HepG2 (cell line): ENCODE measurements around the gene EPS8L1. TPM values are rescaled to one million over a fixed set of nuclear protein-coding genes. Genes with fewer than 3 reads are reported as not detected.

ENCODE experiments used
- ATAC-seq: fragments of 200-7000 bp; cut with Tn5 transposase; 3 replicates; pipeline ENCODE4 v1.9.1; 2020; ENCODE audit warnings: mild to moderate bottlenecking, moderate library complexity
- BruUV-seq: library from RNA; stranded (reverse); fragments of 400-500 nt; replicated peaks from 2 replicates; lab custom pipeline; 2021; lab: Mats Ljungman, UMichigan
- CTCF ChIA-PET: fragments of 300-600 bp; formaldehyde crosslinking; extraction: SDS; loops from one replicate; lab custom pipeline; 2021; ENCODE audit warnings: low total read pairs, inconsistent platforms, low intra/inter-chr PET ratio; lab: Yijun Ruan, JAX
- POLR2A ChIA-PET: fragments of 350-600 bp; sonication (Branson Sonifier 250); formaldehyde crosslinking; loops from one replicate; lab custom pipeline; 2020; ENCODE audit warnings: antibody characterized with exemption, inconsistent platforms; lab: Yijun Ruan, JAX
- DNase-seq: peaks from one replicate; pipeline ENCODE4 v3.0.0-alpha.2; 2015; ENCODE audit warnings: low spot score
- FAIRE-seq: peaks from 3 replicates; lab custom pipeline; 2011; peaks lifted over from hg19 to GRCh38; lab: Jason Lieb, UNC
- H2AFZ ChIP-seq: one replicate; pipeline ENCODE4 v1.6.1; 2011; ENCODE audit warnings: low read length, inconsistent platforms
- H3K27ac ChIP-seq: fragments of 300-600 bp; 3 replicates; pipeline ENCODE4 v1.8.0; 2011; ENCODE audit warnings: mixed run types, mild to moderate bottlenecking, mixed read lengths, low read length, inconsistent platforms; ENCODE audit not compliant: insufficient read depth; ENCODE audit errors: extremely low read length
- H3K27me3 ChIP-seq, 2 experiments: fragments of 200-600 bp in 1 of 2; 2 replicates in 1 of 2; 3 replicates in 1 of 2; pipeline versions ENCODE4 v1.6.0 to v1.8.0; 2011; ENCODE audit warnings: low read length in 2 of 2, mild to moderate bottlenecking in 2 of 2, moderate library complexity in 2 of 2, inconsistent platforms in 1 of 2; ENCODE audit not compliant: insufficient read depth in 2 of 2, control insufficient read depth in 1 of 2
- H3K36me3 ChIP-seq, 2 experiments: fragments of 200-600 bp in 1 of 2; replicated peaks in 1 of 2; 2 replicates in 1 of 2; 3 replicates in 1 of 2; pipeline versions ENCODE4 v1.5.1 to v1.8.0; 2011; ENCODE audit warnings: low read length in 2 of 2, inconsistent platforms in 1 of 2; ENCODE audit not compliant: insufficient read depth in 2 of 2, control insufficient read depth in 1 of 2
- H3K4me1 ChIP-seq: 2 replicates; pipeline ENCODE4 v1.5.1; 2012; ENCODE audit warnings: low read length, inconsistent platforms; ENCODE audit not compliant: insufficient read depth
- H3K4me2 ChIP-seq: 2 replicates; pipeline ENCODE4 v1.6.0; 2011; ENCODE audit warnings: low read depth, low read length, inconsistent platforms
- H3K4me3 ChIP-seq, 3 experiments: fragments of 200-600 bp in 1 of 3; sonication (generic), shearing (Covaris generic) in 1 of 3; replicated peaks in 1 of 3; 2 replicates each; pipeline ENCODE4 v1.5.1; 2011 to 2016; ENCODE audit warnings: low read length in 3 of 3, inconsistent platforms in 2 of 3, low read depth in 2 of 3, mild to moderate bottlenecking in 2 of 3, control low read depth in 1 of 3, mixed read lengths in 1 of 3; ENCODE audit not compliant: insufficient read depth in 1 of 3
- H3K79me2 ChIP-seq: one replicate; pipeline ENCODE4 v1.6.1; 2011; ENCODE audit warnings: low read length, inconsistent platforms; ENCODE audit not compliant: insufficient read depth
- H3K9ac ChIP-seq: 2 replicates; pipeline ENCODE4 v1.6.0; 2011; ENCODE audit warnings: mild to moderate bottlenecking, low read depth, low read length, inconsistent platforms; ENCODE audit not compliant: insufficient read depth
- H3K9me3 ChIP-seq: 2 replicates; pipeline ENCODE4 v1.5.1; 2012; ENCODE audit warnings: mild to moderate bottlenecking, low read length
- H4K20me1 ChIP-seq: 2 replicates; pipeline ENCODE4 v1.6.0; 2011; ENCODE audit warnings: inconsistent platforms, mild to moderate bottlenecking, low read length, moderate library complexity; ENCODE audit not compliant: insufficient read depth
- BRCA1 ChIP-seq: sonication (generic); formaldehyde crosslinking; IDR thresholded peaks from 2 replicates; pipeline ENCODE4 v1.4.0; 2020; ENCODE audit warnings: missing genetic modification reagents
- CHD2 ChIP-seq: IDR thresholded peaks from 2 replicates; pipeline ENCODE4 v1.6.1; 2011; ENCODE audit warnings: low read depth, low read length, improper control_type of control experiment
- DNMT3B ChIP-seq: conservative IDR thresholded peaks from 2 replicates; pipeline ENCODE4 v1.6.1; 2016; ENCODE audit warnings: missing biosample characterization, control low read depth
- IKZF1 ChIP-seq: fragments of 450-650 bp; IDR thresholded peaks from 2 replicates; pipeline ENCODE4 v1.7.1; 2016
- KAT7 ChIP-seq: IDR thresholded peaks from 2 replicates; pipeline ENCODE4 v1.6.1; 2018; ENCODE audit warnings: borderline replicate concordance, missing compliant biosample characterization
- KDM2A ChIP-seq: sonication (generic); formaldehyde crosslinking; IDR thresholded peaks from 2 replicates; pipeline ENCODE4 v1.4.0; 2020; ENCODE audit warnings: low read depth, missing genetic modification reagents, borderline replicate concordance
- MLLT10 ChIP-seq: sonication (generic); formaldehyde crosslinking; IDR thresholded peaks from 2 replicates; pipeline ENCODE4 v1.4.0; 2020; ENCODE audit warnings: missing genetic modification reagents
- NR2C2 ChIP-seq: sonication (generic); formaldehyde crosslinking; IDR thresholded peaks from 2 replicates; pipeline ENCODE4 v1.4.0; 2020; ENCODE audit warnings: missing genetic modification reagents, mild to moderate bottlenecking, moderate library complexity, borderline replicate concordance
- POLR2G ChIP-seq: fragments of 200-400 bp; formaldehyde crosslinking; IDR thresholded peaks from 2 replicates; pipeline ENCODE4 v1.6.1; 2018; ENCODE audit warnings: mild to moderate bottlenecking, low read depth, low read length, moderate library complexity
- RARA ChIP-seq: IDR thresholded peaks from 2 replicates; pipeline ENCODE4 v1.6.1; 2016; ENCODE audit warnings: missing genetic modification reagents, missing compliant biosample characterization
- SP1 ChIP-seq, 2 experiments: fragments of 450-650 bp in 1 of 2; sonication (generic) in 1 of 2; formaldehyde crosslinking in 1 of 2; IDR thresholded peaks; 2 replicates each; pipeline versions ENCODE4 v1.4.0 to v1.6.1; 2016 to 2020; ENCODE audit warnings: missing genetic modification reagents in 1 of 2
- ZFP36 ChIP-seq: fragments of 150-350 bp; IDR thresholded peaks from 2 replicates; pipeline ENCODE4 v1.6.1; 2018; ENCODE audit warnings: borderline replicate concordance, low read length, low read depth; ENCODE audit not compliant: partially characterized antibody
- ZMYM3 ChIP-seq: sonication (generic); formaldehyde crosslinking; IDR thresholded peaks from 2 replicates; pipeline ENCODE4 v1.5.1; 2020; ENCODE audit warnings: mild to moderate bottlenecking, missing genetic modification reagents
- ZNF747 ChIP-seq: sonication (generic); formaldehyde crosslinking; IDR thresholded peaks from 2 replicates; pipeline ENCODE4 v1.8.1; 2023; ENCODE audit warnings: missing genetic modification reagents, mild to moderate bottlenecking, borderline replicate concordance
- ZNF782 ChIP-seq: sonication (generic); formaldehyde crosslinking; IDR thresholded peaks from 2 replicates; pipeline ENCODE4 v1.4.0; 2020; ENCODE audit warnings: missing genetic modification reagents, mild to moderate bottlenecking, borderline replicate concordance
- WGBS: methylation state at CpG from one replicate; pipeline ENCODE4 v1.1.6; 2017; ENCODE audit warnings: low lambda C conversion rate; 5-methylcytosine and 5-hydroxymethylcytosine counted together
- in situ Hi-C: cut with HindIII; loops from 2 replicates; pipeline ENCODE4 v1.10.0; 2017; ENCODE audit warnings: low pct_unique_long_range_greater_than_20kb; ENCODE audit not compliant: extremely low pct_ligation_motif_present
- intact Hi-C: fragments of 100-400 bp; cut with micrococcal nuclease; formaldehyde crosslinking; loops from one replicate; pipeline ENCODE4 v1.10.0; 2022; ENCODE audit not compliant: unreplicated experiment
- polyA plus RNA-seq, 8 experiments: library from polyadenylated mRNA; depleted of rRNA in 3 of 8; stranded (reverse) in 7 of 8; unstranded in 1 of 8; fragments of >200 nt; fragmentation: Illumina TruSeq in 4 of 8; extraction: Trizol in 4 of 8; gene quantifications; 2 replicates each; pipeline versions ENCODE4 v1.2.1 to v1.2.3, GENCODE V29; 2011 to 2016; ENCODE audit warnings: low read depth in 4 of 8, missing spikeins in 1 of 8, mixed read lengths in 1 of 8; ENCODE audit not compliant: insufficient read depth in 1 of 8
- total RNA-seq, 5 experiments: library from RNA; depleted of rRNA; stranded (reverse); fragments of >200 nt; fragmentation: Illumina TruSeq; extraction: Trizol; gene quantifications; 2 replicates each; pipeline ENCODE4 v1.2.3, GENCODE V29; 2016; ENCODE audit warnings: low read depth in 1 of 5
- TF ChIP-seq, protein P1 (sequence below): sonication (generic); formaldehyde crosslinking; IDR thresholded peaks from 2 replicates; pipeline ENCODE4 v1.4.0; 2020; ENCODE audit warnings: mild to moderate bottlenecking, low read depth, missing genetic modification reagents
- TF ChIP-seq, protein P2 (sequence below): sonication (generic); formaldehyde crosslinking; conservative IDR thresholded peaks from 2 replicates; pipeline ENCODE4 v1.4.0; 2020; ENCODE audit warnings: missing genetic modification reagents
- TF ChIP-seq, protein P3 (sequence below): sonication (generic); formaldehyde crosslinking; IDR thresholded peaks from 2 replicates; pipeline ENCODE4 v1.8.0; 2022; ENCODE audit warnings: mild to moderate bottlenecking, missing genetic modification reagents

The EPS8L1 gene
- total and polyA plus RNA-seq, 2 of the 13 experiments (the other 11 are each of a cell fraction or from before 2014, with no cell fraction given) = 3.0 to 6.3 TPM

DNA sequence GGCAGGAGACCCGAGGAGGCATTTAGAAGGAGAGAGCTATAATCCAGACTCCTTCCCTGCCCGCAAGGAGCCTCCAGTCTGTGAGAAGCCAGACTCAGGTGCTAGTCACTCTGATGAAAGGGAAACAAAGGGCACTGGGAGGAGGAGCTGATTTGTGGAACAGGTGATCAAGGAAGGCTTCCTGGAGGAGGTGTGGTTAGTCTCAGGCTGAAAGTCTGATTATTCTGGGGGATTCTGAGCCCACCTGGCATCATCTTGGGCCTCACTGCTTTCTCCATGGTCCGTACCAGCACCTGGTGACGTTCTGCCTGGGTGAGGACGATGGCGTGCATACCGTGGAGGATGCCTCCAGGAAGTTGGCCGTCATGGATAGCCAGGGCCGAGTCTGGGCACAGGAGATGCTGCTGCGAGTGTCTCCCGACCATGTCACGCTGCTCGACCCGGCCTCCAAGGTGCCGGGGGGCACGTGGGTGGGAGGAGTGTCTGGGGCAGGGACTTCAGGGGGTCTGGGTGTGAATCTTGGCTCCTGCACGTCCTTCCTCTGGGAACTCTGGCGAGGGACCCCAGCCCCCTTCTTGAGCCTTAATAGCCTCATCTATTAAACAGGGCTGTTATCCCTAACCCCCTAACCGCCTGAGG, 3.9 kb downstream of the EPS8L1 start:
- no peak for ATAC-seq
- H3K9me3 ChIP-seq = no peaks in the 10 kb centered on the region
- peak overlapping the region; percentile 100 for H3K4me2 ChIP-seq
- BruUV-seq = no TSS peak
- no peak overlapping the region for H2AFZ ChIP-seq
- no peak for FAIRE-seq
- 85% methylated on average over 11 of the region's 19 CpGs for WGBS
- no peak overlapping the region; the same call in 1 of the 2 replicates for H3K9ac ChIP-seq
- no peak overlapping the region for H3K27ac ChIP-seq
- no peaks in the 10 kb centered on the region for H3K79me2 ChIP-seq
- intact Hi-C loops (no loop called here), in situ Hi-C loops (no loop called here)
- ChIA-PET CTCF (no interaction called here), POLR2A (interaction anchor here (0.7 to 1.9 kb wide), 3 partner anchors 10 to 17 kb away, joined by 3 to 11 read pairs (median 6); partner anchors contain the start of gene RDH13)
- H3K4me1 ChIP-seq = peaks cover 33% of the 10 kb centered on the region
- H3K36me3 ChIP-seq = no peaks in the 10 kb centered on the region
- DNase-seq = no peak
- peaks cover 1 to 17% of the 10 kb centered on the region in 2 experiments; a peak in 2 of 5 replicates for H3K27me3 ChIP-seq
- peak overlapping the region in 1 of 3 experiments; percentile 83; a peak in 1 of 6 replicates for H3K4me3 ChIP-seq
- no peaks in the 10 kb centered on the region for H4K20me1 ChIP-seq
- TF ChIP-seq BRCA1 (CRISPR knock-in tag) (no peak), RARA (CRISPR knock-in tag) (no peak), NR2C2 (CRISPR knock-in tag) (no peak), DNMT3B (no peak), POLR2G (no peak), KAT7 (CRISPR knock-in tag) (no peak), ZFP36 (peak; percentile 83), ZNF782 (CRISPR knock-in tag) (no peak), MLLT10 (CRISPR knock-in tag) (no peak), SP1 (IDR thresholded peaks at IDR 0.05) (no peak), SP1 (CRISPR knock-in tag; IDR thresholded peaks at IDR 0.05) (no peak), ZMYM3 (CRISPR knock-in tag) (0 out of 2 replicates have a peak, but pooled peaks have one; percentile 19), IKZF1 (no peak), CHD2 (no peak), ZNF747 (CRISPR knock-in tag) (no peak), KDM2A (CRISPR knock-in tag) (0 out of 2 replicates have a peak, but pooled peaks have one; percentile 1)
- TF ChIP-seq, protein P1, sequence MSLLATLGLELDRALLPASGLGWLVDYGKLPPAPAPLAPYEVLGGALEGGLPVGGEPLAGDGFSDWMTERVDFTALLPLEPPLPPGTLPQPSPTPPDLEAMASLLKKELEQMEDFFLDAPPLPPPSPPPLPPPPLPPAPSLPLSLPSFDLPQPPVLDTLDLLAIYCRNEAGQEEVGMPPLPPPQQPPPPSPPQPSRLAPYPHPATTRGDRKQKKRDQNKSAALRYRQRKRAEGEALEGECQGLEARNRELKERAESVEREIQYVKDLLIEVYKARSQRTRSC (CRISPR knock-in tag) = no peak
- TF ChIP-seq, protein P2, sequence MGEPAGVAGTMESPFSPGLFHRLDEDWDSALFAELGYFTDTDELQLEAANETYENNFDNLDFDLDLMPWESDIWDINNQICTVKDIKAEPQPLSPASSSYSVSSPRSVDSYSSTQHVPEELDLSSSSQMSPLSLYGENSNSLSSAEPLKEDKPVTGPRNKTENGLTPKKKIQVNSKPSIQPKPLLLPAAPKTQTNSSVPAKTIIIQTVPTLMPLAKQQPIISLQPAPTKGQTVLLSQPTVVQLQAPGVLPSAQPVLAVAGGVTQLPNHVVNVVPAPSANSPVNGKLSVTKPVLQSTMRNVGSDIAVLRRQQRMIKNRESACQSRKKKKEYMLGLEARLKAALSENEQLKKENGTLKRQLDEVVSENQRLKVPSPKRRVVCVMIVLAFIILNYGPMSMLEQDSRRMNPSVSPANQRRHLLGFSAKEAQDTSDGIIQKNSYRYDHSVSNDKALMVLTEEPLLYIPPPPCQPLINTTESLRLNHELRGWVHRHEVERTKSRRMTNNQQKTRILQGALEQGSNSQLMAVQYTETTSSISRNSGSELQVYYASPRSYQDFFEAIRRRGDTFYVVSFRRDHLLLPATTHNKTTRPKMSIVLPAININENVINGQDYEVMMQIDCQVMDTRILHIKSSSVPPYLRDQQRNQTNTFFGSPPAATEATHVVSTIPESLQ = no peak
- TF ChIP-seq, protein P3, sequence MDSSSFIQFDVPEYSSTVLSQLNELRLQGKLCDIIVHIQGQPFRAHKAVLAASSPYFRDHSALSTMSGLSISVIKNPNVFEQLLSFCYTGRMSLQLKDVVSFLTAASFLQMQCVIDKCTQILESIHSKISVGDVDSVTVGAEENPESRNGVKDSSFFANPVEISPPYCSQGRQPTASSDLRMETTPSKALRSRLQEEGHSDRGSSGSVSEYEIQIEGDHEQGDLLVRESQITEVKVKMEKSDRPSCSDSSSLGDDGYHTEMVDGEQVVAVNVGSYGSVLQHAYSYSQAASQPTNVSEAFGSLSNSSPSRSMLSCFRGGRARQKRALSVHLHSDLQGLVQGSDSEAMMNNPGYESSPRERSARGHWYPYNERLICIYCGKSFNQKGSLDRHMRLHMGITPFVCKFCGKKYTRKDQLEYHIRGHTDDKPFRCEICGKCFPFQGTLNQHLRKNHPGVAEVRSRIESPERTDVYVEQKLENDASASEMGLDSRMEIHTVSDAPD (CRISPR knock-in tag) = no peak
